ENCODE measurements around the gene TSPAN11.

Gene TSPAN11

GRCh38 chr12:30942486-30942885, 15.9 kb downstream of the TSPAN11 start:
- no peak overlapping the region for H3K4me3 ChIP-seq (ENCODE audit: low read length)
- no peaks in the 10 kb centered on the region for H3K36me3 ChIP-seq (ENCODE audit: insufficient read depth, low read depth, low read length)
- no peaks in the 10 kb centered on the region for H3K27me3 ChIP-seq (ENCODE audit: insufficient read depth, low read length)
- no peaks in the 10 kb centered on the region; the same call in 1 of the 2 replicates for H3K4me1 ChIP-seq (ENCODE audit: insufficient read depth, low read length)
- no peak overlapping the region for H3K9ac ChIP-seq (ENCODE audit: low read depth, low read length)
- H3K9me3 ChIP-seq (ENCODE audit: insufficient read depth, low read depth, low read length): no peaks in the 10 kb centered on the region
- no peak overlapping the region for H3K27ac ChIP-seq (ENCODE audit: low read length)

DNA sequence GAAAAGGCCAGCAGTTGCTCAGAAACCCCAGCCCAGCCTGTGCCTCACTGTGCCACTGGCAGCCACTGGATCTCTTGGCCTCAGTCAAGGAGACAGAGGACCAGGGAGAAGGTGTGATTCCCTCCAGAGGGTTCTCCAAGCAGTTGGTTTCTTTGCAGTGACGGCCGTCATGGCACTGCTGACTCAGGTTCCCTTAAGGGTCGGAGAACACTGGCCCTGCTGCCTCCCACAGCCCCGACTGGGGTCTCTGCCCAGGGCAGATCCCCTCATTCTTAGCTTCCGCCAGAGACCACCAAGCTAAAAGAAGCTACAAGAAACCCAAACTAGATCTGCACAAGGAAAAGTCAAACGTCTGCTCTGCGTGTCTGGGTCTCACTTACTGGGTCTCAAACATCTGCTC, 16.4 kb downstream of the TSPAN11 start:
- Histone ChIP-seq H3K9me3 (ENCODE audit: insufficient read depth, low read depth, low read length) (no peaks in the 10 kb centered on the region), H3K27ac (ENCODE audit: low read length) (no peak overlapping the region), H3K4me3 (ENCODE audit: low read length) (no peak overlapping the region), H3K27me3 (ENCODE audit: insufficient read depth, low read length) (no peaks in the 10 kb centered on the region), H3K9ac (ENCODE audit: low read depth, low read length) (no peak overlapping the region), H3K4me1 (ENCODE audit: insufficient read depth, low read length) (no peaks in the 10 kb centered on the region; the same call in 1 of the 2 replicates), H3K36me3 (ENCODE audit: insufficient read depth, low read depth, low read length) (no peaks in the 10 kb centered on the region)

DNA sequence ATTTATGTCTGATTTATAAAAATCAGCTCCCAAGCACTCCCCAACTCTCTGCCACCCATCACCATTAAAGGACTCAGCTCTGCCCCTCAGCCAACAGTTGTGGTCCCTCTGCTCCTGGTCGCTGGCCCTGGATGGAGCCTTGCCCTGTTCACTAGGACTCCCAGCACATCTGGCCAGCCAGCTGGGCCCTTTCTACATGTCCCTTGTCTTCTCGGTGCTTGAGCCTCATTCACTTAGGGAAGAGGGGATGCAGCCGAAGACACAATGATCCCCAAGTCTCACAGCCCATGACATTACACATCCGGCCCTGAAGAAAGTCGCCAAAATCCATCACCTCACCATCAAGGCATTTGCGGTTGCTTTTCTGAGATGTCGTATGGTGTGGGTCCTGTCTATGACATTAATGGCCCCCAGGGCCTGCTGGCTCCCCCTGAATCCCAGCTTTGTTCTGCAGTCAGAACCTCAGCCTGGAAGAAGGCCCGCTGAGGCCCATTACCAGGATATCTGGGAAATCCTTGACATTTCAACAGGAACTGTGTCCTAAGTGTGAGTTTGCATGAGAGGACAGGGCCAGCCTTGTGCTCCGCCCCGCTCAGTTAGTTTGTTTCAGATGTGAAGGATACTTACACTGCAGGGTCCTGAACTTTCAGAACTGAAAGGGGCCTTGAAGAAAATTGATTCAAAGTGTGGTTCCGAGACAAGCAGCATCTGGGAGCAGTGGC, 19.1 kb downstream of the TSPAN11 start:
- H3K4me1 ChIP-seq (ENCODE audit: insufficient read depth, low read length): no peaks in the 10 kb centered on the region
- H3K9ac ChIP-seq (ENCODE audit: low read depth, low read length): no peak overlapping the region
- no peak overlapping the region for H3K4me3 ChIP-seq (ENCODE audit: low read length)
- no peaks in the 10 kb centered on the region for H3K27me3 ChIP-seq (ENCODE audit: insufficient read depth, low read length)
- H3K9me3 ChIP-seq (ENCODE audit: insufficient read depth, low read depth, low read length): no peaks in the 10 kb centered on the region
- no peaks in the 10 kb centered on the region for H3K36me3 ChIP-seq (ENCODE audit: insufficient read depth, low read depth, low read length)
- H3K27ac ChIP-seq (ENCODE audit: low read length): no peak overlapping the region

DNA sequence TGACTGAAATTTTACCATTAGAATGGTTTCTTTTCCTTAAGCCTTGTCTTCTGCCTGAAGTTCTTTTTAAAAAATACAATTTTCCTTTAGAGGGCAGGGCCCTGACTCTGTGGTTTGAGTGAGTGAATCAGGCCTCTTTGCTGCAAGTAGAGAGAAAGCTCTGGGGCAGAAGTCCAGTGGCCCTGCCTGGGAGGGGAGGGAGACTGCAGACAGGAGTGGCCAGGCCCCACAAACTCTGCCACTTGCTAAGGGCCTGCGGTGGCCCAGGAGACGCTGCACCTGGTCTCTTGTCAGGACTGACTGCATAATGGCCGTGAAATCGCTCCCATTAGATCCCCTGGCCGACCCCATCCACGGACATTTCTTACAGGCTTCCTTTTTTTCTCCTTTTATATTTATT, 25.5 kb downstream of the TSPAN11 start:
- no peaks in the 10 kb centered on the region for H3K9me3 ChIP-seq (ENCODE audit: insufficient read depth, low read depth, low read length)
- H3K27me3 ChIP-seq (ENCODE audit: insufficient read depth, low read length): no peaks in the 10 kb centered on the region
- no peaks in the 10 kb centered on the region for H3K4me1 ChIP-seq (ENCODE audit: insufficient read depth, low read length)
- no peaks in the 10 kb centered on the region for H3K36me3 ChIP-seq (ENCODE audit: insufficient read depth, low read depth, low read length)
- no peak overlapping the region for H3K4me3 ChIP-seq (ENCODE audit: low read length)
- no peak overlapping the region for H3K27ac ChIP-seq (ENCODE audit: low read length)
- H3K9ac ChIP-seq (ENCODE audit: low read depth, low read length): no peak overlapping the region

GRCh38 chr12:30953257-30953656, 26.7 kb downstream of the TSPAN11 start:
- Histone ChIP-seq H3K27ac (ENCODE audit: low read length) (no peak overlapping the region), H3K4me1 (ENCODE audit: insufficient read depth, low read length) (no peaks in the 10 kb centered on the region)

DNA sequence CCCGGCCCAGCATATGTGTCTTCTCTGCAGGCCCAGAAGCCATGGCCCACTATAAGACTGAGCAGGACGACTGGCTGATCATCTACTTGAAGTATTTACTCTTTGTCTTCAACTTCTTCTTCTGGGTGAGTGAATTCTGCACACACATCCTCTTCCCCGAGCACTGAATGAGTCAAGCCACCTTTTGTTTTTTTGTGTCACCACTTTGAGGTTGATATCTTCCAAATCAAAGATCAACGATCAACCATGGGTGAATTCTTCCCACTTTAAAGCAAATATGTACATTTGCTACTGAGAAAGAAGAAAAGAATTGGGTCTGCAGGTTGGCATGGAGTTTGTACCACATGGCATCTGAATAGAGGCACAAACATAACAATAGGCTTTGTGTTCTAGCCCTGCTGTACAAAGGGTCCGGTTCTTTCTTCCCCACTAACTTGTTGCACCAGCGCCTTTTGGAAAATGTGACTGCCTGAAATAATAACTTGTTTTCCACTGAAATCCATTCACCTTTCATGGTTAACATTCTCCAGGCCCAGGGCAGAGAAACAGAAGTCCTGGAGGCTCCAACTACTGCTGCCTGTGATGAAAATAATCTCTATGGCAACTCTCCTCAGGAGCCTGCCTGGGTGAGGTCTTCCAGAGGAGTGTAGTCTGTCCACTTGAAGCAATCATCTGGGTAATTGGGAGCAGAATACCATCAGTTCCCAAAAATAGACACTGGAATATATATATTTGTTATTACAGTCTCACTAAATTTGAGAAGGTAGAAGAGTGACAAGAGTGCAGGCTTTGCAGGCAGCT, 27.6 kb downstream of the TSPAN11 start:
- no peaks in the 10 kb centered on the region for H3K9me3 ChIP-seq (ENCODE audit: insufficient read depth, low read depth, low read length)
- H3K27ac ChIP-seq (ENCODE audit: low read length): no peak overlapping the region
- no peak overlapping the region for H3K9ac ChIP-seq (ENCODE audit: low read depth, low read length)
- no peaks in the 10 kb centered on the region for H3K4me1 ChIP-seq (ENCODE audit: insufficient read depth, low read length)
- H3K4me3 ChIP-seq (ENCODE audit: low read length): no peak overlapping the region
- no peaks in the 10 kb centered on the region for H3K27me3 ChIP-seq (ENCODE audit: insufficient read depth, low read length)
- no peaks in the 10 kb centered on the region for H3K36me3 ChIP-seq (ENCODE audit: insufficient read depth, low read depth, low read length)

More at GRCh38 chr12:30953257-30953656, 26.7 kb downstream of the TSPAN11 start:
- Histone ChIP-seq H3K36me3 (ENCODE audit: insufficient read depth, low read depth, low read length) (no peaks in the 10 kb centered on the region), H3K4me3 (ENCODE audit: low read length) (no peak overlapping the region), H3K27me3 (ENCODE audit: insufficient read depth, low read length) (no peaks in the 10 kb centered on the region), H3K9ac (ENCODE audit: low read depth, low read length) (no peak overlapping the region), H3K9me3 (ENCODE audit: insufficient read depth, low read depth, low read length) (no peaks in the 10 kb centered on the region)

DNA sequence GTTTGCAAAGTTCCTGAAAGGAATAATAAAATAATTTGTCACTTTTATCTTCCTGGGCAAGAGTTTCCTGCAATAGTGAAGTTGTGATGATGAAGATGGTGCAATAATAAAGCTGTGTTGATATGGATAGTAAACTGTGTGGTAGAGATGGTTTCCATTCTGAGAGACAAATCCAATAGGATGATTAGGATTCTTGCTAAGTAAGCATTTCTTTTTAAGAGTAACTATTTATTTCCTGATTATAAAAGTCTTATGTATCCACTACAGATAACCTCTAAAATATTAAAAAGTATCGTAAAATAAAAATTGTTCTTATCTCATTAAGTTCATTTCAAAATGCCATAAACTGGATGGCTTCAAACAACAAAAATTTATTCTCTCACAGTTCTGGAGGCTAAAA, 28.7 kb downstream of the TSPAN11 start:
- H3K9ac ChIP-seq (ENCODE audit: low read depth, low read length): no peak overlapping the region
- H3K4me3 ChIP-seq (ENCODE audit: low read length): no peak overlapping the region
- no peaks in the 10 kb centered on the region for H3K9me3 ChIP-seq (ENCODE audit: insufficient read depth, low read depth, low read length)
- no peaks in the 10 kb centered on the region for H3K27me3 ChIP-seq (ENCODE audit: insufficient read depth, low read length)
- H3K4me1 ChIP-seq (ENCODE audit: insufficient read depth, low read length): no peaks in the 10 kb centered on the region
- H3K27ac ChIP-seq (ENCODE audit: low read length): no peak overlapping the region
- no peaks in the 10 kb centered on the region for H3K36me3 ChIP-seq (ENCODE audit: insufficient read depth, low read depth, low read length)

DNA sequence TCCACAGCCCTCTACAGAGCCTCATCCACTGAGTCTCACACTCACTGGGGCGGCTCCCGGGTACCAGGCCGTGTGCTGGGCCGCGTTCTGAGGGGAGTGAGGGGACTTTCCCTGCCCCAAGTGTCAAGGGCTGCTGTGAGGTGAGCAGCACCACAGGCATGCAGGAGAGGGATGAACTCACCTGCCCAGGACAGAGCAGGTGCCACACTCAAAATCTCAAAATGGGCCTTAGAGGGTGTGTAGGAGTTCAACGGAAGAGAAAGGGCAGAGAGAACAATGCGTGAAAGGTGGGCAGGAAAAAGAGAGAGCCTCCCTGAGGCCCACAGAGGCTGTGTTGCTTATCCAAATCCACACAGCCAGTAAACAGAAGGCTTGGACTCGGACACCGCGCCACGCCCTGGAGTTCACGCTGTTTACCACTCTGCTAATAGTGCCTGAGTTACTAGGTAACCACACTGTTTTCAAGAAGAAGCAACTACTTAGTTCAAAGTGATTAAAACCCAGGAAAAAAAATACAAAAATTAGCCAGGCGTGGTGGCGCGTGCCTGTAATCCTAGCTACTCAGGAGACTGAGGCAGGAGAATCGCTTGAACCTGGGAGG, 32.7 kb downstream of the TSPAN11 start:
- no peaks in the 10 kb centered on the region for H3K27me3 ChIP-seq (ENCODE audit: insufficient read depth, low read length)
- H3K4me3 ChIP-seq (ENCODE audit: low read length): no peak overlapping the region
- H3K9me3 ChIP-seq (ENCODE audit: insufficient read depth, low read depth, low read length): no peaks in the 10 kb centered on the region
- no peak overlapping the region for H3K27ac ChIP-seq (ENCODE audit: low read length)
- H3K36me3 ChIP-seq (ENCODE audit: insufficient read depth, low read depth, low read length): no peaks in the 10 kb centered on the region
- H3K4me1 ChIP-seq (ENCODE audit: insufficient read depth, low read length): no peaks in the 10 kb centered on the region
- no peak overlapping the region for H3K9ac ChIP-seq (ENCODE audit: low read depth, low read length)

DNA sequence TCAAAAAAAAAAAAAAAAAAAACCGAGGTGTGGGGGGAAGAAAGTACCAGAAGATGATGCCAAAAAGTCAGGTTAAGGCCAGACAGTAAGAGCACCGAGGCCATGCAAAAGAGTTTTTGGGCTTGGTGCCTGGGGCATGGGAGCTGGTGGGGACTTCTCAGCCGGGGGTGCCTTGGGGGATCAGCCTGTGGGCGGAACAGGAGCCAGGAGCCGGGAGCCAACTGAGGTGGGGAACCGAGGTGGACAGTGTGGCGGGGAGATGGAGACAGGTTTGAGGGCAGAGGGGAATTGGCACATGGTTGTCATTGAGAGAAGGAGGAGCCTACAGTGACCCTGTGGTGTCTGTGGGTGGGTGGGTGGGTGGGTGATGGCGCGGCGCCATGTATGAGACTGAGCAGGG, 33.2 kb downstream of the TSPAN11 start:
- H3K27ac ChIP-seq (ENCODE audit: low read length): no peak overlapping the region
- no peaks in the 10 kb centered on the region for H3K27me3 ChIP-seq (ENCODE audit: insufficient read depth, low read length)
- no peaks in the 10 kb centered on the region for H3K9me3 ChIP-seq (ENCODE audit: insufficient read depth, low read depth, low read length)
- no peaks in the 10 kb centered on the region for H3K36me3 ChIP-seq (ENCODE audit: insufficient read depth, low read depth, low read length)
- H3K4me3 ChIP-seq (ENCODE audit: low read length): no peak overlapping the region
- H3K4me1 ChIP-seq (ENCODE audit: insufficient read depth, low read length): no peaks in the 10 kb centered on the region
- no peak overlapping the region for H3K9ac ChIP-seq (ENCODE audit: low read depth, low read length)

DNA sequence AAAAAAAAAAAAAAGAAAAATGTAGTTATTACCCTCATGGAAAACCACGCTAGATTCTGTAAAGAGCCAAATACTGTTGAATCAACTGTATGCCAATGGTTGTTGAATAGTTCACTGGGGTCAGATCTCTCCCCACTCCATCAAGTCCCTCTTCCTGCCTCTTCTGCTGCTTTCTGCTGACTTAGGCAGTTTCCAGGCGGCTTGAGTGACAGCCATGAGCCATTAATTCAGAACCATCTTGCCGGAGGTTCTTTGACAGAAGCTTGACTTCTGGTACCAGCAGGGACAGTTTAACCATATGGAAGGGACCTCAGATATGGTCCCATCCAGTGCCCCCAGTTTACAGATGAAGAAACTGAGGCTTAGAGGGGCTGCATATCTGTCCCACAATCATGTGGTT, 34.5 kb downstream of the TSPAN11 start:
- Histone ChIP-seq H3K9me3 (ENCODE audit: insufficient read depth, low read depth, low read length) (no peaks in the 10 kb centered on the region), H3K9ac (ENCODE audit: low read depth, low read length) (no peak overlapping the region), H3K27me3 (ENCODE audit: insufficient read depth, low read length) (no peaks in the 10 kb centered on the region), H3K36me3 (ENCODE audit: insufficient read depth, low read depth, low read length) (no peaks in the 10 kb centered on the region), H3K27ac (ENCODE audit: low read length) (no peak overlapping the region), H3K4me3 (ENCODE audit: low read length) (no peak overlapping the region), H3K4me1 (ENCODE audit: insufficient read depth, low read length) (no peaks in the 10 kb centered on the region)

DNA sequence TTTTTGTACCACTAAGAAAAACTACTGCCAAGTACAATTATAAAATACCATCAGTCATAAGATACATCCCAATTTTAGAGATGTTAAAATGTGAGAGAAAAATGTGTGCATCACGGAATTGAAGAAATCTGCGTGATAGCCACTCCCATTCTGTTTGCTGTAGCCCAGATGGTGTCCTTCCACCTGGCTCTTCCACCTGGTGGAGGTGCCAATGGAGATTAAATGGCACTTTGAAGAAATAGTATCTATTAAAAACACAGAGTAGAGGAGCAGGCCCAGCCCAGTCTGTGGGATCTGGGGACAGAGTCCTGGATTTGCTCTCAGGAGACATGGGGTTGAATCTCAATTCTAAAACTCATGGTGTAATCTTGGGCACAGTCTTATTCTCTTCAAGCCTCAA, 35.5 kb downstream of the TSPAN11 start:
- Histone ChIP-seq H3K27me3 (ENCODE audit: insufficient read depth, low read length) (no peaks in the 10 kb centered on the region), H3K4me1 (ENCODE audit: insufficient read depth, low read length) (no peaks in the 10 kb centered on the region), H3K4me3 (ENCODE audit: low read length) (no peak overlapping the region), H3K9me3 (ENCODE audit: insufficient read depth, low read depth, low read length) (no peaks in the 10 kb centered on the region), H3K9ac (ENCODE audit: low read depth, low read length) (no peak overlapping the region), H3K27ac (ENCODE audit: low read length) (no peak overlapping the region), H3K36me3 (ENCODE audit: insufficient read depth, low read depth, low read length) (no peaks in the 10 kb centered on the region)
